GM23338 (cell line): ENCODE data around the gene MAP2K2.

Experiments
- CTCF ChIP-seq, 2 experiments: fragments of 200-600 bp in 1 of 2; sonication (generic) in 1 of 2; conservative IDR thresholded peaks; 2 replicates each; pipeline versions ENCODE4 v1.5.1 to v1.6.1; 2016 to 2017; ENCODE audit warnings: antibody characterized with exemption in 2 of 2, low read depth in 2 of 2, mild to moderate bottlenecking in 2 of 2, moderate library complexity in 1 of 2
- JUNB ChIP-seq: IDR thresholded peaks from one replicate; pipeline ENCODE4 v1.6.1; 2016; ENCODE audit warnings: antibody characterized with exemption; ENCODE audit not compliant: unreplicated experiment

GRCh38 chr19:4046362-4046691, 77.6 kb downstream of the MAP2K2 start:
- TF ChIP-seq CTCF (conservative IDR thresholded peaks at IDR 0.05; ENCODE audit: low read depth in 2 of 2) (no peak), JUNB (no peak)
